Right renal pelvis (tissue), 4 donors: ENCODE results near the gene CDH15. TPM values are rescaled to one million over a fixed set of nuclear protein-coding genes. Genes with fewer than 3 reads are reported as not detected.
"Not testable (repeated sequence)": the region's sequence is repeated elsewhere in the genome, so short reads cannot be mapped to it uniquely, and the experiment has no call there.

ENCODE experiments used
- DNase-seq, 4 donors: peaks; one replicate each; pipeline ENCODE4 v3.0.0-alpha.2; 2013; ENCODE audit warnings: low read depth in 4 of 4, low spot score in 3 of 4, missing footprints in 1 of 4
- polyA plus RNA-seq, 4 donors: library from polyadenylated mRNA; unstranded; fragments of 120-200 nt; gene quantifications; one replicate each; pipeline ENCODE4 v1.2.1, GENCODE V29; 2013; ENCODE audit not compliant: insufficient read length in 4 of 4

Gene CDH15
- polyA plus RNA-seq, 4 donors: 1.6 to 3.1 (median 1.8) TPM

- not testable (repeated sequence) for DNase-seq
Measured at GRCh38 chr16:89185887-89186592, 14.5 kb downstream of the CDH15 start.

- not testable (repeated sequence) for DNase-seq
Measured at GRCh38 chr16:89186593-89187031, 15.1 kb downstream of the CDH15 start.

- DNase-seq: no peak
Measured at GRCh38 chr16:89187032-89187769, 15.7 kb downstream of the CDH15 start.

GRCh38 chr16:89187770-89188392, 16.3 kb downstream of the CDH15 start:
- DNase-seq: no peak

- not testable (repeated sequence) for DNase-seq
Measured at GRCh38 chr16:89188471-89189357, 17.2 kb downstream of the CDH15 start.

GRCh38 chr16:89189358-89190025, 17.9 kb downstream of the CDH15 start:
- DNase-seq: no peak

- DNase-seq: no peak
Measured at GRCh38 chr16:89190150-89190958, 18.8 kb downstream of the CDH15 start.

GRCh38 chr16:89191033-89191900, 19.7 kb downstream of the CDH15 start:
- no peak for DNase-seq

GRCh38 chr16:89191901-89192185, 20.3 kb downstream of the CDH15 start:
- no peak for DNase-seq

- DNase-seq: not testable (repeated sequence)
Measured at GRCh38 chr16:89192186-89192955, 20.8 kb downstream of the CDH15 start.

- no peak for DNase-seq
Measured at GRCh38 chr16:89192956-89193575, 21.5 kb downstream of the CDH15 start.

- no peak for DNase-seq
Measured at GRCh38 chr16:89193576-89194293, 22.2 kb downstream of the CDH15 start.

GRCh38 chr16:89194340-89195311, 23.1 kb downstream of the CDH15 start:
- DNase-seq: no peak

GRCh38 chr16:89195521-89196171, 24.1 kb downstream of the CDH15 start:
- no peak for DNase-seq
